SJSA1 (cell line): ENCODE data around the gene IP6K1. TPM values are rescaled to one million over a fixed set of nuclear protein-coding genes. Genes with fewer than 3 reads are reported as not detected.
A peak's percentile ranks its signal among the peaks of the same experiment; 100 is the strongest.

ENCODE experiments used
- DNase-seq, 2 experiments: peaks; one replicate each; pipeline ENCODE4 v3.0.0-alpha.2; 2015 to 2020; ENCODE audit warnings: low spot score in 2 of 2, low read depth in 1 of 2
- H3K27ac ChIP-seq: fragments of 250-450 bp; sonication (Bioruptor Pico); 2 replicates; pipeline ENCODE4 v1.5.1; 2020; ENCODE audit warnings: mild to moderate bottlenecking, moderate library complexity
- H3K27me3 ChIP-seq: fragments of 250-450 bp; sonication (Bioruptor Pico); replicated peaks from 2 replicates; pipeline ENCODE4 v1.5.1; 2020; ENCODE audit warnings: mild to moderate bottlenecking, moderate library complexity
- H3K36me3 ChIP-seq: fragments of 250-450 bp; sonication (Bioruptor Pico); 2 replicates; pipeline ENCODE4 v1.5.1; 2020; ENCODE audit warnings: mild to moderate bottlenecking
- H3K4me1 ChIP-seq: fragments of 250-450 bp; sonication (Bioruptor Pico); replicated peaks from 2 replicates; pipeline ENCODE4 v1.6.1; 2021; ENCODE audit warnings: mild to moderate bottlenecking
- H3K4me3 ChIP-seq: fragments of 250-450 bp; sonication (Bioruptor Pico); 2 replicates; pipeline ENCODE4 v1.5.1; 2020; ENCODE audit warnings: mild to moderate bottlenecking
- H3K9me3 ChIP-seq: fragments of 250-450 bp; sonication (Bioruptor Pico); replicated peaks from 2 replicates; pipeline ENCODE4 v1.5.1; 2020; ENCODE audit warnings: mild to moderate bottlenecking
- total RNA-seq: library from RNA; depleted of rRNA; stranded (reverse); fragments of >200 nt; shearing (Covaris generic); gene quantifications from 2 replicates; pipeline ENCODE4 v1.2.3, GENCODE V29; 2014

IP6K1 gene
- total RNA-seq, 1 experiment from 2014 or later = 17.5 TPM

DNA sequence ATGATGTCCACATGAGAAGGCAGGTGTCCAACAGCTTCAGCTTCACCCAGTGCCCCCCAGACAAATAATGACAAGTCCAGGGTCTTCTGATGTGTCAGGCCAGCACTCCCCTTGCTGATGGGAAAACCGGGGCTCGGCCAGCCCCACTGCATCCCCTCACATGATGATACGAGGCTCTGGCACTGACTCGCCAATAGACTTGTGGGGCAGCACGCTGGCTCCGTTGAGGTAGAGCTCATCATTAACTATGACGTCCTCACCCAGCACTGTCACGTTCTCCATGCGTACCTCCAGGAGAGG lies 64.8 kb downstream of the IP6K1 start:
- no peaks in the 10 kb centered on the region for H3K27me3 ChIP-seq
- H3K4me1 ChIP-seq = peaks cover 31% of the 10 kb centered on the region
- no peaks in the 10 kb centered on the region; the same call in 1 of the 2 replicates for H3K9me3 ChIP-seq
- no peak for DNase-seq
- no peak overlapping the region for H3K27ac ChIP-seq
- peaks cover 62% of the 10 kb centered on the region for H3K36me3 ChIP-seq
- no peak overlapping the region for H3K4me3 ChIP-seq

GRCh38 chr3:49720855-49721595 lies 65.3 kb downstream of the IP6K1 start:
- Histone ChIP-seq H3K27ac (no peak overlapping the region), H3K9me3 (no peaks in the 10 kb centered on the region; the same call in 1 of the 2 replicates), H3K4me1 (peaks cover 31% of the 10 kb centered on the region), H3K36me3 (peaks cover 60% of the 10 kb centered on the region), H3K27me3 (no peaks in the 10 kb centered on the region), H3K4me3 (no peak overlapping the region)
- DNase-seq = no peak

GRCh38 chr3:49719214-49719884 lies 67.0 kb downstream of the IP6K1 start, which contains the start of gene AMIGO3:
Gene AMIGO3, minus strand, starts transcription at chr3:49719684. Its CDS starts 219 bp downstream, at chr3:49719465.
- peaks cover 26% of the 10 kb centered on the region for H3K4me1 ChIP-seq
- peak; percentile 88 to 91 for DNase-seq
- no peak within 1 kb of the TSS for H3K27ac ChIP-seq
- H3K9me3 ChIP-seq = no peaks in the 10 kb centered on the region; the same call in 1 of the 2 replicates
- H3K27me3 ChIP-seq = no peaks in the 10 kb centered on the region
- peak within 1 kb of the TSS; percentile 39 for H3K4me3 ChIP-seq
- H3K36me3 ChIP-seq = peaks cover 60% of the 10 kb centered on the region

DNA sequence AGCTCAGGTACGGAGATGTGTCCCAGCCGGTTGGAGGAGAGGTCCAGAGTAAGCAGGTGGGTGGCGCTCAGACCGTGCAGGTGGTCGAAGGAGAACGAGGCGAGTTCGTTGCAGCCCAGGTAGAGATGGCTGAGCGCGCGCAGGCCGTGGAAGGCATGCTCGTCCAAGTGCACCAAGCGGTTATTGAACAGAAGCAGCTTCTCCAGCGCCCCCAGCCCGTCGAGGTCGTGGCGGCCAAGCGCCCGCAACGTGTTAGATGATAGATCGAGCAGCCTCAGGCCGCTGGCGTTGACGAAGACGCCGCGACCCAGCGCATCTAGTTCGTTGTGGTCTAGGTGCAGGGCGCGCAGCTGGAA lies 67.5 kb downstream of the IP6K1 start:
- Histone ChIP-seq H3K27me3 (no peaks in the 10 kb centered on the region), H3K36me3 (peaks cover 60% of the 10 kb centered on the region), H3K27ac (no peak overlapping the region), H3K4me1 (peaks cover 24% of the 10 kb centered on the region), H3K4me3 (peak overlapping the region; percentile 39), H3K9me3 (no peaks in the 10 kb centered on the region; the same call in 1 of the 2 replicates)
- DNase-seq = no peak

DNA sequence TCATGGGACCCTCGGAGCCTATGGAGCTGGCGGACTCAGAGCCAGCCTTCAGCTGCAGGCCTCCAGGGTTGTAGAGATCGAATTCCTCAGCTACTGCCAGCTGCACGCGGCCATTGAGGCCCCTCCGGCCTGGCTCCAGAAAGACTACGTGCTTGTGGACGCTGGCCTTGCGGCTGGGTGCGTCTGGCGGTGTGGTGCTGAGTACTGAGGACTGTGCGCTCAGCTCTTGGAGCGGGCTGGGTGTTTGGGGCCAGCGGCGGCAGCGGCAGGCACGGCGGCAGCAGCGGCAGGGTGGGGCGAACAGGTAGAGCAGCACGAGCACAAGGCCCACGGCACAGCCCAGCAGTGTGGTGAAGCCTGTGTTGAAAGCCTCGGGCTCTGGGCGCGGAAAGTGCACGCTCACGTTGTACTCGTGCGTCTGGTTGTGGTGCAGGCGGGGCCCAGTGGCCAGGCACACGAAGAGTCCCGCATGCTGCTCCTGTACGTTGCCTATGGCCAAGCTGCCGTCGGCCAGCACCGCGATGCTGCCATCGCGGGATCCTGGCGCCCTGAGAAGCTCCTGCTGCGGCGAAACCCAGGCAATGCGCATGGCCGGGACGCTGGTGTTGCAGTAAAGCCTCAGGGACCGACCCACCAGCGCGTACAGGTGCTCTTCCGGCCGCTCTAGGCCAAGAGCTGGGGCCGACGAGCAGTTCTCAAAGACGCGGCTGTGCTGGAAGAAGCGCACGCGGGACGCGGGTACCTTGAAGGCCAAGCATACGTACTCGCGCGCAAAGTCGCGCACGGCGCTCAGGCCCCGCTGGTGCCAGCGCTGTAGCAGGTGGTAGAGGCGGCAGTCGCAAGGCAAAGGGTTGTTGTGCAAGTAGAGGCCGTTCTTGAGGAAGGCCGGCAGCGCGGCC lies 68.1 kb downstream of the IP6K1 start:
- DNase-seq = no peak
- peaks cover 54% of the 10 kb centered on the region for H3K36me3 ChIP-seq
- H3K27ac ChIP-seq = no peak overlapping the region
- no peaks in the 10 kb centered on the region; the same call in 1 of the 2 replicates for H3K9me3 ChIP-seq
- no peaks in the 10 kb centered on the region for H3K27me3 ChIP-seq
- peaks cover 24% of the 10 kb centered on the region for H3K4me1 ChIP-seq
- H3K4me3 ChIP-seq = no peak overlapping the region

GRCh38 chr3:49717211-49717958 lies 69.0 kb downstream of the IP6K1 start:
- H3K4me1 ChIP-seq = peaks cover 15% of the 10 kb centered on the region
- H3K27me3 ChIP-seq = no peaks in the 10 kb centered on the region
- no peak for DNase-seq
- peaks cover 46% of the 10 kb centered on the region for H3K36me3 ChIP-seq
- no peak overlapping the region for H3K27ac ChIP-seq
- no peaks in the 10 kb centered on the region; the same call in 1 of the 2 replicates for H3K9me3 ChIP-seq
- H3K4me3 ChIP-seq = no peak overlapping the region

DNA sequence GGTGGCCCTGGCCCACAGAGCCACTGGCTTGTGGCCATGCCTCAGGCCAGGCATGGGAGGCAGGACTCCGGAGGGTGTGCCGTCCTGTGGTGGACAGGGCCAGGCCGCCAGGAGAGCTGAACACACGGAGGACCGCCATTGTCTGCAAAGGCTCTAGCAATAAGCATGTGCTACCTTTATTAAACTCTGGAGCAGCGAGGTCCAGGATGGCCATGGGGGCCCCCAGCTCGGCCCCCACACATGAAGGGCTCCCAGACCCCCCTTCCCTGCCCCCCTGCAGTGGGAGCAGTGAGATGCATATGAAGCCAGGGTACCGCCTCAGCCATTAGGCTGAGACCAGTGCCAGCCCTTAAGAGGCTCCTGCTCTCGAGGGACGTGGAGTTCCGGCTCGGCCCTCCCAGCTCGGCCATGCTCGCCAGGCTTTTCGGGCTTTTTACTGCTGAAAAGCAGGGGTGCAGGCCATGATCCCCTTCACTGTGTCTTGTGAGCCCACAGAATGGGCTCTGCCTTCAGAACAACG lies 69.6 kb downstream of the IP6K1 start:
- Histone ChIP-seq H3K9me3 (no peaks in the 10 kb centered on the region; the same call in 1 of the 2 replicates), H3K27me3 (no peaks in the 10 kb centered on the region), H3K4me1 (peaks cover 14% of the 10 kb centered on the region), H3K36me3 (peaks cover 41% of the 10 kb centered on the region), H3K27ac (no peak overlapping the region), H3K4me3 (no peak overlapping the region)
- no peak for DNase-seq

DNA sequence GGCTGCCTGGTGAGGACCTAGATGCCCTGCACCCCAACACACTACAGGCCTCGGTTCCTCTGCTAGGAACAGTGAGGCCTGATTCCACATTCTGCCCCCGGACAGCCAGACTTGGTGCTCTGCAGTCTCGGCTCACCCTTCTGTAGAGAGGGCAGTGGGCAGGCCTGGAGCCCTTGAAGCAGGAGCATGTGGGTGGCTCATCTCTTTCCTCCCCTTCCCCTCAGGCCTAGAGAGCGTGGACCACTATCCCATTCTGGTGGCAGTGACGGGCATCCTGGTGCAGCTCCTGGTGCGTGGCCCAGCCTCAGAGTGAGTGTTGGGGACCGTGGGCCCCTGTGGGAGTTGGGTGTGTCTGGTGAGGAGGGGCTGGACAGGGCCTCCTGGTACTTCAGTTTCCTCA lies 70.2 kb downstream of the IP6K1 start:
- Histone ChIP-seq H3K9me3 (no peaks in the 10 kb centered on the region; the same call in 1 of the 2 replicates), H3K27ac (no peak overlapping the region), H3K27me3 (no peaks in the 10 kb centered on the region), H3K4me1 (peaks cover 14% of the 10 kb centered on the region), H3K36me3 (peaks cover 35% of the 10 kb centered on the region), H3K4me3 (no peak overlapping the region)
- DNase-seq = no peak

GRCh38 chr3:49715611-49716121 lies 70.7 kb downstream of the IP6K1 start:
- H3K4me3 ChIP-seq = no peak overlapping the region
- DNase-seq = no peak
- peaks cover 30% of the 10 kb centered on the region for H3K36me3 ChIP-seq
- H3K27me3 ChIP-seq = no peaks in the 10 kb centered on the region
- no peaks in the 10 kb centered on the region; the same call in 1 of the 2 replicates for H3K9me3 ChIP-seq
- H3K4me1 ChIP-seq = peaks cover 14% of the 10 kb centered on the region
- H3K27ac ChIP-seq = no peak overlapping the region

- no peaks in the 10 kb centered on the region for H3K27me3 ChIP-seq
- peaks cover 14% of the 10 kb centered on the region for H3K4me1 ChIP-seq
- no peak overlapping the region for H3K4me3 ChIP-seq
- H3K36me3 ChIP-seq = peaks cover 23% of the 10 kb centered on the region
- DNase-seq = no peak
- no peak overlapping the region for H3K27ac ChIP-seq
- no peaks in the 10 kb centered on the region; the same call in 1 of the 2 replicates for H3K9me3 ChIP-seq
Observed at GRCh38 chr3:49714728-49715550, 71.4 kb downstream of the IP6K1 start.

DNA sequence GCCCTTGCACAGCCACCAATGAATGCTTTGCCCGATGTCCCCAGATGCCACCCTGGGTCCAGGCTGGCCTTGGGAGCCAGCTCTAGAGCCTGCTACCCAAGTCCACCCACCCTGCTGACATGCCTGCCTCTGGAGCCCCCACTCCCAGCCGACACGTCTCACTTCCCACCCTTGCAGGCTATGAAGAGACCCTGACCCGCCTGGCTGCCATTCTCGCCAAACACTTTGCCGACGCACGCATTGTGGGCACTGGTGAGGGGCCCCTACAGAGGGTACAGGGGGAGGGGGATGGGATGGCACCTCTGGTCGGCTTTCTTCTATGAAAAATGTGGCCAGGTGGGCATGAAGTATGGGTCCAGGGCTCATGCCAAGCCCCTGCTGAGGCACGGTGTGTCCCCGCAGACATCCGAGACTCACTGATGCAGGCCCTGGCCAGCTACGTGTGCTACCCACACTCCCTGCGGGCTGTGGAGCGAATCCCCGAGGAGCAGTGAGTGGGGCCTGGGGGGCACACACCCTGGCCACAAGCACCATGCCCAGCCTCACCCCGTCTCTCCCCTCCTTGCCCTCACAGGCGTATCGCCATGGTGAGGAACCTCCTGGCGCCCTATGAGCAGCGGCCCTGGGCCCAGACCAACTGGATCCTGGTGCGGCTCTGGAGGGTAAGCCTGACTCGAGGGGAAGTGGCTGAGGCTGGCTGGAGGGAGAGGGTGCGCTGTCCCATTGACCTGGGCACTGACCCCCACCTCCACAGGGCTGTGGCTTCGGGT lies 72.8 kb downstream of the IP6K1 start:
- no peaks in the 10 kb centered on the region for H3K27me3 ChIP-seq
- DNase-seq = no peak
- H3K9me3 ChIP-seq = no peaks in the 10 kb centered on the region
- H3K27ac ChIP-seq = no peak overlapping the region
- peaks cover under 1% of the 10 kb centered on the region; the same call in 1 of the 2 replicates for H3K4me1 ChIP-seq
- no peak overlapping the region for H3K4me3 ChIP-seq
- H3K36me3 ChIP-seq = peaks cover 15% of the 10 kb centered on the region
